Testis (tissue), 3 donors: Measurements from ENCODE around the gene AKIRIN2. TPM values are rescaled to one million over a fixed set of nuclear protein-coding genes. Genes with fewer than 3 reads are reported as not detected.

Experiments used
- DNase-seq: peaks from one replicate; pipeline ENCODE4 v3.0.0-alpha.2; 2019
- H3K27ac ChIP-seq, 2 donors: fragments of 200-600 bp; sonication (generic); one replicate each; pipeline ENCODE4 v1.5.1; 2019
- H3K27me3 ChIP-seq: fragments of 200-600 bp; sonication (generic); one replicate; pipeline ENCODE4 v1.5.1; 2019
- H3K36me3 ChIP-seq: fragments of 200-600 bp; sonication (generic); one replicate; pipeline ENCODE4 v1.5.1; 2017; ENCODE audit warnings: low read depth; ENCODE audit errors: missing control alignments
- H3K4me1 ChIP-seq: fragments of 200-600 bp; sonication (generic); one replicate; pipeline ENCODE4 v1.5.1; 2019
- H3K4me3 ChIP-seq, 2 donors: fragments of 200-600 bp; sonication (generic); one replicate each; pipeline ENCODE4 v1.5.1; 2017 to 2019
- H3K9me3 ChIP-seq: fragments of 200-600 bp; sonication (generic); one replicate; pipeline ENCODE4 v1.5.1; 2017
- POLR2A ChIP-seq: fragments of 450-650 bp; IDR thresholded peaks from one replicate; pipeline ENCODE4 v1.6.1; 2017; ENCODE audit warnings: antibody characterized with exemption, mild to moderate bottlenecking, moderate library complexity
- WGBS, 2 donors: methylation state at CpG; one replicate each; pipeline ENCODE4 v1.1.5; 2018; 5-methylcytosine and 5-hydroxymethylcytosine counted together
- intact Hi-C: fragments of 100-400 bp; cut with DNase I; formaldehyde crosslinking; loops from one replicate; pipeline ENCODE4 v1.15.1; 2023; ENCODE audit warnings: low total_unique reads
- polyA plus RNA-seq: library from polyadenylated mRNA; stranded (reverse); fragments of 350-450 nt; fragmentation: Illumina TruSeq; extraction: RNeasy Lipid Tissue Mini Kit (QIAGEN cat#74804); gene quantifications from one replicate; pipeline ENCODE4 v1.2.3, GENCODE V29; 2014; ENCODE audit warnings: low read depth, low replicate concordance; ENCODE audit not compliant: insufficient read depth
- total RNA-seq, 2 donors: library from RNA; depleted of rRNA; stranded (reverse); fragments of >200 nt; gene quantifications; one replicate each; pipeline ENCODE4 v1.2.3, GENCODE V29; 2016
- TF ChIP-seq, protein P1 (sequence below), 3 experiments: fragments of 450-650 bp in 2 of 3; fragments of 200-600 bp in 1 of 3; sonication (generic) in 1 of 3; IDR thresholded peaks; one replicate each; pipeline ENCODE4 v1.5.1; 2016 to 2019; ENCODE audit warnings: antibody characterized with exemption in 3 of 3, mild to moderate bottlenecking in 2 of 3, moderate library complexity in 1 of 3

AKIRIN2 gene
- total and polyA plus RNA-seq, 3 donors from 2014 or later: 65.2 to 73.5 (median 72.5) TPM

DNA sequence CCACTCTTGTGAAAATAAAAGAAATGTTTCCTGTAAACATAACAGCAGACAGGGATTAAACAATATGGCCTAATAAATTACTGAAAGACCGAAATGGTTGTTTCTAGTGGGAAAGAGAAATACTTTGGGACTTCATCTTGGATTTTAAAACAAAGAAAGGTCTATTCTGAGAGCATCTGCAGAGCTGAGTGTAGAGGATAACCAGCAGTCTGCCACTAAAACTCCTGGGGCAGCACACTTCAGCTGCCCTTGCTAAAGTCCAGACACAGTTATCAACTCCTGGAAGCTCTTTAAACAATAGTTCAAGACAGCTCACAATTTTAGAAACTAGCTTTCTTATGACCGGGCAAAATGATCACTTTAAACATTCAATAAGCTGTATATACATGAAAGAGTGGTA, 38.6 kb downstream of the AKIRIN2 start:
- no peak overlapping the region for H3K27ac ChIP-seq
- WGBS, 2 donors: 64 to 76% methylated on average over 2 of the region's 2 CpGs
- no peaks in the 10 kb centered on the region for H3K9me3 ChIP-seq
- peaks cover 10% of the 10 kb centered on the region for H3K4me1 ChIP-seq
- no peaks in the 10 kb centered on the region for H3K36me3 ChIP-seq
- no peak for TF ChIP-seq POLR2A
- TF ChIP-seq, protein P1, sequence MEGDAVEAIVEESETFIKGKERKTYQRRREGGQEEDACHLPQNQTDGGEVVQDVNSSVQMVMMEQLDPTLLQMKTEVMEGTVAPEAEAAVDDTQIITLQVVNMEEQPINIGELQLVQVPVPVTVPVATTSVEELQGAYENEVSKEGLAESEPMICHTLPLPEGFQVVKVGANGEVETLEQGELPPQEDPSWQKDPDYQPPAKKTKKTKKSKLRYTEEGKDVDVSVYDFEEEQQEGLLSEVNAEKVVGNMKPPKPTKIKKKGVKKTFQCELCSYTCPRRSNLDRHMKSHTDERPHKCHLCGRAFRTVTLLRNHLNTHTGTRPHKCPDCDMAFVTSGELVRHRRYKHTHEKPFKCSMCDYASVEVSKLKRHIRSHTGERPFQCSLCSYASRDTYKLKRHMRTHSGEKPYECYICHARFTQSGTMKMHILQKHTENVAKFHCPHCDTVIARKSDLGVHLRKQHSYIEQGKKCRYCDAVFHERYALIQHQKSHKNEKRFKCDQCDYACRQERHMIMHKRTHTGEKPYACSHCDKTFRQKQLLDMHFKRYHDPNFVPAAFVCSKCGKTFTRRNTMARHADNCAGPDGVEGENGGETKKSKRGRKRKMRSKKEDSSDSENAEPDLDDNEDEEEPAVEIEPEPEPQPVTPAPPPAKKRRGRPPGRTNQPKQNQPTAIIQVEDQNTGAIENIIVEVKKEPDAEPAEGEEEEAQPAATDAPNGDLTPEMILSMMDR (IDR thresholded peaks at IDR 0.05): no peak
- intact Hi-C loops: no loop called here
- H3K27me3 ChIP-seq: no peaks in the 10 kb centered on the region
- DNase-seq: no peak
- H3K4me3 ChIP-seq: no peak overlapping the region

DNA sequence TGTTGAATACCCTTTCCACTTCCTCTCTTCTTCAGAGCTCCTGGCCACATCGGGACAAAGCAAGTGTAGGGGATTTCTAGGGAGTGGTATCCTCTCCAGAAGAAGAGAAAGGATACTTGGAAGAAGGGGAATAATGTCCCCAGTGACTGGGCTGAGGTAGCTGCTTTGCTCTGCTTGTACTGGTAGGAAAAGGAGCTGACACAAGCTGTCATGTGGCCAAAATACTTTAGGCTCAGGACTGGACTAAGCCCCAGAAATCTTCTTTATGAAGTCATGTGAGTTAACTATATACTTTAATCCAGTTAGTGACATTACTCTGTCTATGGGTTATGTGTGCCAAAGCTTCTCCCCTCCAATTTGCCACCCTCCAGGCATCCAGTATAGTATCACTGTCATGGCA, 40.5 kb downstream of the AKIRIN2 start:
- no peak for DNase-seq
- no peak overlapping the region for H3K4me3 ChIP-seq
- peaks cover 18% of the 10 kb centered on the region for H3K4me1 ChIP-seq
- no peak overlapping the region for H3K27ac ChIP-seq
- H3K36me3 ChIP-seq: no peaks in the 10 kb centered on the region
- intact Hi-C loops: no loop called here
- 79 to 81% methylated on average over 1 of the region's 1 CpG for WGBS, 2 donors
- H3K9me3 ChIP-seq: no peaks in the 10 kb centered on the region
- H3K27me3 ChIP-seq: no peaks in the 10 kb centered on the region
- no peak for TF ChIP-seq POLR2A
- TF ChIP-seq, protein P1 (IDR thresholded peaks at IDR 0.05): no peak

DNA sequence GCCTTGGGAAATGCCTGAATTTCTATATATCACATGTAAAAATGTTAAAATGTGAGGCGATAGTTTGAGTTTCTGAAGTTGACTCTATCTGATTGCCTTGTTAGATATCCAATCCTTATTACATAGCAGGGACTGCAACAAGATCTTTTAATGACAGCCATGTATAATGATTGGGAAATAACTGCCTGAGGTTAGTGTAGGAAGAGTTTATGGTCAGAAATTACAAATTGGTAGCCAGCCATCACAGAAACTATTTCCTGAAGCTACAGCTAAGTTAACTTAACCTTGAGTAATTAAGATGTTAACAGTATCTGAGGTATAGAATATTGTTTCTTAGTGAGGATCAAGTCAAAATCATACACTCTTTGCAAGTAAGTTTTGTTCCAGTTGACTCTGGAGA, 41.0 kb downstream of the AKIRIN2 start:
- no peaks in the 10 kb centered on the region for H3K36me3 ChIP-seq
- H3K4me1 ChIP-seq: peaks cover 18% of the 10 kb centered on the region
- no peak for DNase-seq
- no peaks in the 10 kb centered on the region for H3K9me3 ChIP-seq
- H3K4me3 ChIP-seq: no peak overlapping the region
- 66 to 74% methylated on average over 1 of the region's 1 CpG for WGBS, 2 donors
- intact Hi-C loops: no loop called here
- TF ChIP-seq, protein P1 (IDR thresholded peaks at IDR 0.05): no peak
- TF ChIP-seq POLR2A: no peak
- H3K27me3 ChIP-seq: no peaks in the 10 kb centered on the region
- H3K27ac ChIP-seq: peak overlapping the region; percentile 56 to 63

DNA sequence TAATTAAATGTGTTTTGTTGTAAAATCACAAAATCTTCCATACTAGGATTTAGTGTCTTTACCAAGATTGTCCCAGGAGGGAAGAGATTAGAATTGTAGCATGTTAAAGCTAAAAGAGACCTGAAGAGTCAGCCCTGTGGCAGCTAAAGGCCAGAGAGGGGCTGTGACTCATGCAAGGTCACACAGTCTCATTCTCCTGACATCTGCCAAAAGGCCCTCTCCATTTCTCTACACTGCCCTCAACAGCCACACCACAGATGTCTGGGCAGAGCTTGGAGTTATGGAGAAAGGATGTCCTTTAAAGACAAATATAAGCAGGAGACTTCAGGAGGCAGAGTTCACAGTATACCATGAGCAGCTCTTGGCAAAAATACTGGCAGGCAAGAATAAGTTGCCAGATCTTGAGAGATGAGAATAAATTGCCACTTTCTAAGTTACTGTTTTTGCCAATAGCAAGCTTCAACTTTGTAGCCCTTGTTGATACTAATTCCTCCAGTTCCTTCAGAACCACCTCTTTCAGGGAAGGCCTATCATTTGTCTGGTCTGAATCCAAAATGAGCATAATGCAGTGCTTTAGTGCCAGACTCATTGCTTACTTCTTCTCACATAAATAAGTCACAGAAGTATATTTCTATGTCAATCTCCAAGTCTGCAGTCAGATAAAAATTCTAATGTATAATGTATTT, 41.7 kb downstream of the AKIRIN2 start:
- H3K4me3 ChIP-seq: no peak overlapping the region
- peaks cover 18% of the 10 kb centered on the region for H3K4me1 ChIP-seq
- no peaks in the 10 kb centered on the region for H3K36me3 ChIP-seq
- no peak for TF ChIP-seq POLR2A
- TF ChIP-seq, protein P1 (IDR thresholded peaks at IDR 0.05): no peak
- no peaks in the 10 kb centered on the region for H3K27me3 ChIP-seq
- H3K9me3 ChIP-seq: no peaks in the 10 kb centered on the region
- peak; percentile 20 for DNase-seq
- peak overlapping the region; percentile 56 to 63 for H3K27ac ChIP-seq
- intact Hi-C loops: no loop called here

DNA sequence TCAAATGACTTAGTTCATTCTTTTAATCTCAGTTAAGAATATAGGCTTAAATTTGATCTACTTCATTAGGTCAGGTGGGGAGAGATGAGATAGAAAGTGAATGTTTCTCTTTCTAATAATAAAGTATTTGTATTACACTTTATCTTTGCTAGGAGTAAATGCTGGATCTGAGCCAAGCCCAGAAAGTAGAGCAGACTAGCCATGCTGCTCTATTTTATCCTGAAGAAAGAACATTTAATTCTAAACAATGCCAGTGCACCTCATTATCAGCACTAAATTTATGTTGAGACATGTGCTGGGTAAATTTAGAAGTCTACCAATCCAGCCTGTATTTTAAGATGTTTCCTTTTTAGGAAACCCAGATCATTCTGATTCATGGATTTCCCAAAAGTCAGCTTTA, 43.5 kb downstream of the AKIRIN2 start:
- intact Hi-C loops: no loop called here
- peak; percentile 80 for DNase-seq
- no peaks in the 10 kb centered on the region for H3K36me3 ChIP-seq
- H3K27me3 ChIP-seq: no peaks in the 10 kb centered on the region
- TF ChIP-seq, protein P1 (IDR thresholded peaks at IDR 0.05): no peak
- no peak for TF ChIP-seq POLR2A
- no peak overlapping the region for H3K4me3 ChIP-seq
- H3K9me3 ChIP-seq: no peaks in the 10 kb centered on the region
- H3K4me1 ChIP-seq: peaks cover 18% of the 10 kb centered on the region
- peak overlapping the region; percentile 50 to 63 for H3K27ac ChIP-seq
